Measurements from ENCODE around the gene GFRA1.

The GFRA1 gene

GRCh38 chr10:116240157-116240950 lies 32.7 kb downstream of the GFRA1 start:
- DNase-seq (ENCODE audit: low spot score), result no peak

DNA sequence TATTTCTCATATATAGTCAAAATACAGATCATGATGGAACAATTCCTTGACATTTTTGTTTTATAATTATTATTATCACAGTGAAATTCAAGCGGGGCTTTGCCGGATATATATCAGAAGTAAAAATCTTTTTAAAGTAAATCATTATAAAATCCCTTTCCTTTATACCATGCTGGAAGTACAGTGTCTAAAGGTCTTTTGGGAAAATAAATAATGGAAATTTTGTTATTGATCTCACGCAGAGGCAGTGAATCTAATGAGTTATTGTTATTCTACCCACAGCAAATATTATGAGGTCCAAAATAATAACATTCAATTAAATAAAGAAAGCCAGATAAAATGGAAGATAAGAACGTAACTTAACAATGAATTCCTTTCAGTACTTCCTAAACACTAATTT lies 33.8 kb downstream of the GFRA1 start:
- no peak for DNase-seq (ENCODE audit: low spot score)

GRCh38 chr10:116237970-116238369 lies 35.0 kb downstream of the GFRA1 start:
- no peak for DNase-seq (ENCODE audit: low spot score)

DNA sequence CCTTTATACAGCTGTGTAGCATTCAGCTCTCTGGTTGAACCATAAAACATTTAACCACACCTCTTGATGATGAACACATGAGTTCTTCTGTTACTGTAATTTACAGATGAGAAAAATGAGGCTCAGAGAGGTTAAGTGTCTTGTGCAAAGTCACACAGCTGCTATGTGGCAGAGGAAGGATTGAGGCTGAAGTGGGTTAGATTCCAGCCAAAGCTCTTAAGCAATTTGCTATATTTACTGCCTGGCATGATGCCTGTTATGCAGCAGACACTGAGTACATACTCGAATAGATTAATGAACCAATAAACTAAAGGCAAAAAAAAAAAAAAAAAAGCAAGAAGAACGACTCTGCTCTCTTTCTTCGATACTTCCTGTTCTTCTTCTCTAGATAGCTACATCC lies 35.7 kb downstream of the GFRA1 start:
- DNase-seq (ENCODE audit: low spot score), result no peak

DNA sequence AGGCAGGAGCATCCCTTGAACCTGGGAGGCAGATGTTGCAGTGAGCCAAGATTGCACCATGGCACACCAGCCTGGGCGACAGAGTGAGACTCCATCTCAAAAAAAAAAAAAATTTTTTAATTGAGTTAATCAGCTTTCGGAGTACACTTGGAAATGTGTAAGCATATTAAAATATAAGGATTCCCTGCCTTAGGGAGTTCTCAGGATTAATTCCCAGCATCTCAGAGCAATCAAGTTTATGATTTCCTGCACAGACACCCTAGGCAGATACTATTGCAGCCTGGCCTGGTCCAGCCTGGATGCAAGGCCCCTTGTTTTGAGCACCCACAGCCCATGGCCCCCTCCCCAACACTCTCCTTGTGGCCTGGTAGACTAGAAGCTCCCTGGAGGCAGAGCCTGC lies 39.8 kb downstream of the GFRA1 start:
- no peak for DNase-seq (ENCODE audit: low spot score)

GRCh38 chr10:116232613-116233012 lies 40.4 kb downstream of the GFRA1 start:
- DNase-seq (ENCODE audit: low spot score), result no peak

DNA sequence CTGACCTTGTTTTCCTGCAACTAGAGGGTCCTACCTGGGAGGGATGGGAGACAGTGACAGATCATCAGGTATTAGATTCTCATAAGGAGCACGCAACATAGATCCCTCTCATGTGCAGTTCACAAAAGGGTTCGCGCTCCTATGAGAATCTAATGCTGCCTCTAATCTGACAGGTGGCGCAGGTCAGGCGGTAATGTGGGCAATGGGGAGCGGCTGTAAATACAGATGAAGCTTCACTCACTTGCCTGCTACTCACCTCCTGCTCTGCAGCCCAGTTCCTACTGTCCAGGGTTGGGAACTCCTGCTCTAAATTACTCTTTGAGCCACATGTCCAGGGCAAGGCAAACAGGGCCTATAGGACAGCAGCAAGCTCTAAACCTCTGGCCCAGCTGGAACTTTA lies 46.2 kb downstream of the GFRA1 start:
- no peak for DNase-seq (ENCODE audit: low spot score)

GRCh38 chr10:116226053-116226452 lies 47.0 kb downstream of the GFRA1 start:
- DNase-seq (ENCODE audit: low spot score), result no peak

DNA sequence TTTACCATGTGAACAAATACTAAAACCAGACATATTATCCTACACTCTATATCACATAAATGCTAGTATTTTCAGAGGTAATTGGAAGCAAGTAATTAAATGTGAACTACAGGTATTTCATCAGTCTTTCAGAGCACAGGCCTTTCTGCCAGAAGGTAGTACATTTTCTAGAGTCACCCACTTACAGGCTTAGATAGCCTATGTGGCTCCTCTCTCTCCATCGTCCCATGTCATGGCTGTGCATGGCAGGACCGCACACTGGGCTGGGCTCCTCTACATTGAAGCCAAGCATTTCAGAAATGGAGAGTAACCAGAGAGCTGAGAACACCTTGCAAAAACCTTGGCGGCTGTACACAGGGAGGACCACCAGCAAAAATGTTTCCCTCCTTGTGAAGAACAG lies 49.7 kb downstream of the GFRA1 start:
- DNase-seq (ENCODE audit: low spot score), result no peak

DNA sequence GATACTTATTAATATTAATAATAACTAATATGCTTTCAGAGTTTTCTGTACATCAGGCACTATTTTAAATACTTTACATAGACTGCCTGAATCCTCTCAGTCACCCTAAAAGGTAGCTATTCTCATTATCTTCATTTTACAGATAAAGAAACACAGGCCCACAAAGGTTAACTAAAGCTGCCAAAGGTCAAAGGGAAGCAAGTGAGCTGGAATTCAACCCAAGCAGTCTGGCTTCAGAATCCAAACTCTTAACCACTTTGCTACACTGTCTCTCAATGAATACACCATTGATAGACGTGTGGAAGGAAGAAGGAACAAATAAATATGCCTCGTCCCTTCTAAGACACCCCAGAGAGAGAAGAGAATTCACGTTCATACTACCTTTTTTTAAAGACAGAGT lies 52.0 kb downstream of the GFRA1 start:
- no peak for DNase-seq (ENCODE audit: low spot score)

DNA sequence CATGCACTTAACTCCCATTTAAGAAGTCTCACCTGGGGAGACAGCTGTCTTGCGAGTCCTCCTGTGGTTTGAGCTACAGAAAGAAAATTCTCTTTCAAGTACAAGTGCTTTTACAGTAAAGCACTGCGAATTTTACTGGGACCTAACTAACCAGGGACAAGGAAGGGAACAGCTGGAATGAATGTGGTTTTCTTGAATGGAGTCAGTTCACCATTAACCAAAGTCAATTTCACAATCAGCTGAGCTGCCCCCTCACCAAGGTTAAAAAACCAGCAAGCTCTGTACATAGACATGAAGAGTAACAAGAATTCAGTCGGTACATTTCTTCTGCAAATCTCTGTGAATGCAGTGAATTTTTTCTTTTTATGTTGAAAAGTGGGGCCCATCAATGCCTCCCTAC lies 56.3 kb downstream of the GFRA1 start:
- no peak for DNase-seq (ENCODE audit: low spot score)

DNA sequence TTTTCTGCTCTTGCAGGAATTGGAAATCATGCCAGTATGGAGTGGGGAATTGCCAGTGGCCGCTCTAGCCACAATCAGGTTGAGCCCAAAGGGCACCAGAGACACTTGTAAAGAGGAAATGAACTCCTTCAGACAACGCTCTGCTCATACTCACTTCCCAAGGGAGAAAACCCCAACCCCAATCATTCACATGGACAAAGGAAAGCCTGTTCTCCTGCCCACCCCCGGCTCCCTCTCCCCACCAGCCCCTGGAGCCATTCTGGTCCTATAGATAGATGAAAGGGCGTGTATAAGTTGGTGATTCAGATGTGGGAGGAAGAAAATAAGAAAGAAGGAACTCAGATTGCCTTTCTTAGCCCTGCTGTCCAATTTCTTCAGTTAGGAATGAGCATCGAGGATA lies 57.4 kb downstream of the GFRA1 start:
- no peak for DNase-seq (ENCODE audit: low spot score)

DNA sequence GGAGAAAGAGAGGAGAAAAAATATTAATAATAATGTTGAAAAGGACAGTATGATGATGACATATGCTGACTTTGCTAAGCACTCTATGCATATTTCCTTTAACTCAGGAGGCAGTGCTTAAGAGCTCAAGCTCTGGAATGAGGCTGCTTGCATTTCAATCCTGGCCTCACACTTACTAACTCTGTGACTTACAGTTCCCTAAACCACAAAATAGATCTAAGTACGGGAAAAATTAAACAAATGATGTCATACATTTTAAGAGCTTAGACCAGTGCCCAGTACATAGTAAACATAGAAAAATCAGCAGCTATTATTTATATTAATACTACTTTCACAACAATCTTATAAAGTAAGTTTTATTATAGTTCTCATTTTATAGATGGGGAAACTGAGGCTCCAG lies 61.3 kb downstream of the GFRA1 start:
- DNase-seq (ENCODE audit: low spot score), result no peak

GRCh38 chr10:116210588-116211346 lies 62.2 kb downstream of the GFRA1 start:
- DNase-seq (ENCODE audit: low spot score), result no peak

- DNase-seq (ENCODE audit: low spot score), result no peak
These were observed 63.2 kb downstream of the GFRA1 start for GRCh38 chr10:116209781-116210180.

- no peak for DNase-seq (ENCODE audit: low spot score)
These were observed 63.9 kb downstream of the GFRA1 start for GRCh38 chr10:116208956-116209567.

GRCh38 chr10:116207690-116208089 lies 65.3 kb downstream of the GFRA1 start:
- no peak for DNase-seq (ENCODE audit: low spot score)

GRCh38 chr10:116203661-116204060 lies 69.3 kb downstream of the GFRA1 start:
- DNase-seq (ENCODE audit: low spot score), result no peak

- no peak for DNase-seq (ENCODE audit: low spot score)
These were observed 71.2 kb downstream of the GFRA1 start for GRCh38 chr10:116201670-116202430.

- DNase-seq (ENCODE audit: low spot score), result no peak
These were observed 72.0 kb downstream of the GFRA1 start for GRCh38 chr10:116201011-116201410.

- no peak for DNase-seq (ENCODE audit: low spot score)
These were observed 74.3 kb downstream of the GFRA1 start for GRCh38 chr10:116198676-116199035.

DNA sequence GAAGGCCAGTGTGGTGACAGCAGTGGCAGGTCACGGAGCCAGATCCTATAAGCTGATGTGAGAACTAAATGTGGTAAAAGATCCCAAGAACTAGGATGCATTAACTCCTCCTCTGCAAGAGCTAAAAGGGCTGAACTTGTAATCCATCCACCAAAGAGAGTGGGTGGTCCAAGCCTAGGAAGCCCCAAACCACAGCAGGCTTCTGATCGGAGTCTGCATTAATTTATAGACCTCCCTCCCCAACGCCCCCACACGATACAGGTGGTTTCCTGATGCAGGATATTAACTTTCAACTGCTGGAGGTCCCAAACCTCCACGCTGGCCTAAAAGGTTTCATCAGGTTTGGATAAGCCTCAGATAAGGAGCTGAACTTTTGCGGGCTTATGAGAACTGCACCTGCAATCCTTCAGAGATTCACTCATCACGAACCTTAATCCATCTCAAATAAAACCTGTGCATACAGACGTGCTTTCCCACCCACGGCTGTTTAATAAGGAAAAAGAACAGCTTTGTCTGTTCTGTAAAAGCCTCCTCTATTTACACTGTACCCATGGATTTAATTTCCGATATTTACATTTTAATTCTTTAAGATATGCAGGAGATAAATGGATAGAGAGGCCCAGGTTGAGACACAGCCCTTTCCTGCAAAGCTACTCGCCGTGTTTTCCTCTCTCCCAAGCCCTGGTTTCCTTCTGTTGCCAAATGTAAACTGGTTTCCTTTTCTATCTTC lies 74.9 kb downstream of the GFRA1 start:
- DNase-seq (ENCODE audit: low spot score), result no peak

Data from SW480 (cell line).